GM10248 (cell line): ENCODE data around the gene TIMP4.

ENCODE experiments used
- CTCF ChIA-PET: fragments of 300-600 bp; sonication (Branson Sonifier 250); formaldehyde crosslinking; extraction: SDS; loops from one replicate; lab custom pipeline; 2021; ENCODE audit warnings: antibody characterized with exemption; lab: Yijun Ruan, JAX
- POLR2A ChIA-PET: fragments of 350-650 bp; sonication (Branson Sonifier 250); formaldehyde crosslinking; extraction: SDS; loops from one replicate; lab custom pipeline; 2020; ENCODE audit warnings: antibody characterized with exemption; lab: Yijun Ruan, JAX
- DNase-seq: peaks from one replicate; pipeline ENCODE4 v3.0.0; 2012; ENCODE audit errors: extremely low spot score
- TF ChIP-seq, protein P1 (sequence below): IDR thresholded peaks from 2 replicates; pipeline ENCODE4 v1.5.1; 2012; ENCODE audit warnings: mild to moderate bottlenecking, low read depth; ENCODE audit errors: extremely low read depth, missing control alignments, control extremely low read depth

The TIMP4 gene

DNA sequence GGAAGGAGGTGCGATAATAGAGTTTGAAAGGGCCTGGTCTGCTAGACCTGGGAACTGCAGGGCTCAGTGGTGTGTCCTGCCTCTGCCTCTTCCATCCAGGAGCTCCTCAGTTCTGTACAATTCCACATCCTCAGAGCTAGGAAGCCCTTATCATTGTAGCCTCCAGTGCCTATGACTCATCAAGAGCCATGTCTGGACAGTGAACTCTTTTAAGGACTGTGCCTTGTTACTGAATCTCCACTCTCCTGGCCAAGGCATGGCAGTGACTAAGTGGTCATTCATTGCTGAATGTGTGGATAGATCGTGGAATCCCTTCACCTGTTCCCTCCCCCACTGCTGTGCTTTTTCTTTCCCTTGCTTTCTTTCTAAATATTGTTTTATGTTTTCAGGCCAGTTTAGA is 2.9 kb downstream of the TIMP4 start:
- POLR2A ChIA-PET = no interaction called here
- CTCF ChIA-PET = interaction anchor here (2.1 kb wide), 1 partner anchor 20 kb away, joined by 12 read pairs; no protein-coding TSS in a partner anchor
- TF ChIP-seq, protein P1, sequence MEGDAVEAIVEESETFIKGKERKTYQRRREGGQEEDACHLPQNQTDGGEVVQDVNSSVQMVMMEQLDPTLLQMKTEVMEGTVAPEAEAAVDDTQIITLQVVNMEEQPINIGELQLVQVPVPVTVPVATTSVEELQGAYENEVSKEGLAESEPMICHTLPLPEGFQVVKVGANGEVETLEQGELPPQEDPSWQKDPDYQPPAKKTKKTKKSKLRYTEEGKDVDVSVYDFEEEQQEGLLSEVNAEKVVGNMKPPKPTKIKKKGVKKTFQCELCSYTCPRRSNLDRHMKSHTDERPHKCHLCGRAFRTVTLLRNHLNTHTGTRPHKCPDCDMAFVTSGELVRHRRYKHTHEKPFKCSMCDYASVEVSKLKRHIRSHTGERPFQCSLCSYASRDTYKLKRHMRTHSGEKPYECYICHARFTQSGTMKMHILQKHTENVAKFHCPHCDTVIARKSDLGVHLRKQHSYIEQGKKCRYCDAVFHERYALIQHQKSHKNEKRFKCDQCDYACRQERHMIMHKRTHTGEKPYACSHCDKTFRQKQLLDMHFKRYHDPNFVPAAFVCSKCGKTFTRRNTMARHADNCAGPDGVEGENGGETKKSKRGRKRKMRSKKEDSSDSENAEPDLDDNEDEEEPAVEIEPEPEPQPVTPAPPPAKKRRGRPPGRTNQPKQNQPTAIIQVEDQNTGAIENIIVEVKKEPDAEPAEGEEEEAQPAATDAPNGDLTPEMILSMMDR = no peak
- no peak for DNase-seq

DNA sequence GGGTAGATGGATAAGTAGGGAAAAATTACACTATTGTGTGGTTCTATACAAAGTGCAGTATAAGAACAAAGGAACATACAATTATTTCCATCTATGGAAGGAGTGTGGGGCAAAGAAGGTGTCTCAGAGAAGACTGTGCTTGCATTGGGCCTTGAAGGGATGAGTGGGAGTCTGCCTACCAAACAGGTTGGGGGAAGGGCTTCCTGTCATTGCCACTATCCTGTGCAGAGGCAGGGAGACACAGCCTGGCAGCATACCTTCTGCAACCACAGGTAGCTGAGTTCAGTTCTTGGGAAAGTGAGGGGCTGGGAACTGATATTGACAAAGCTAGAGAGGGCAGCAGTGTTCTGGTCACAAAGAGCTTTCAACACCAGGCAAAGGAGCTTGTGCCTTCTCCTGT is 3.4 kb downstream of the TIMP4 start:
- no peak for DNase-seq
- ChIA-PET POLR2A (no interaction called here), CTCF (interaction anchor here (0.7 to 2.2 kb wide), 3 partner anchors 20 to 323 kb away, joined by 3 to 12 read pairs (median 9); no protein-coding TSS in a partner anchor)
- TF ChIP-seq, protein P1 = no peak

DNA sequence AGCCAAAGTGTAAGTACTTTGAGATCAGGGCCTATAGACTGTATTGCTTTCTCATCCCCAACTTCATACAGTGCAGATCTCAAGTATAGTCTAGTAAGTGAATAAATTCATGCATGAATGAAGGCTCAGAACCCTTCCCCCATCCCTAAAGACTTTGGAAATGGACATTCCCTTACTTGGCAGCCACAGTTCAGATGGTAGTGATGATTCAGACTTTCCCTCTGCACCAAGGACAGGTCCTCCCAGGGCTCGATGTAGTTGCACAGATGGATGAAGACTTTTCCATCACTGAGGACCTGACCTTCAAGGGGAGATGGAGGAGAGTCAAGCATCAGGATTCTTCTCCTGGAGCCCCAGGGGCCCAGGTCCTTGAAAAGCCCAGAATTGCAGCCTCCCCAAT is 4.6 kb downstream of the TIMP4 start:
- no peak for DNase-seq
- CTCF ChIA-PET = interaction anchor here (1.2 to 2.2 kb wide), 2 partner anchors 16 to 19 kb away, joined by 3 to 9 read pairs; no protein-coding TSS in a partner anchor
- POLR2A ChIA-PET = no interaction called here
- TF ChIP-seq, protein P1 = no peak

DNA sequence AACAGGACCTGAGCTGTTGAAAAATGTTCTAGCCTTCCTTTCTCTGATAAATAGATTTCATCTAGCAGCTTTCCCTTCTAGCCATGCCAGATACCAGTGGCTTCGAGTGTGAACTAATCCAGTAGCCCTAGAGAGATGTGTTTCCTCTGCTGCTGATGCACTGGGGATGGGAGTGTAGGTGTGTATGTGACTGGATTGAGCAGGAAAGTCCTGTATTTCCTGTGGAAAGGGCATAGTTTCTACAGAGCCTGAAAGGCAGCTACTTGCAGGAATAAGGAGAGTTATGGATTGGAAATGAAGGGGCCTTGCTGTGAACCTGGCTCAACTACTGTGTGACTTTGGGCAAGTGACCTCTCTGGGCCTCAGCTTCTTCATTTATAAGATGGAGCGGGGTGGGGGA is 8.6 kb downstream of the TIMP4 start:
- no peak for DNase-seq
- ChIA-PET POLR2A (no interaction called here), CTCF (interaction anchor here (1.4 to 5.5 kb wide), 3 partner anchors 15 to 34 kb away, joined by 3 to 24 read pairs (median 11); no protein-coding TSS in a partner anchor)
- TF ChIP-seq, protein P1 = no peak

DNA sequence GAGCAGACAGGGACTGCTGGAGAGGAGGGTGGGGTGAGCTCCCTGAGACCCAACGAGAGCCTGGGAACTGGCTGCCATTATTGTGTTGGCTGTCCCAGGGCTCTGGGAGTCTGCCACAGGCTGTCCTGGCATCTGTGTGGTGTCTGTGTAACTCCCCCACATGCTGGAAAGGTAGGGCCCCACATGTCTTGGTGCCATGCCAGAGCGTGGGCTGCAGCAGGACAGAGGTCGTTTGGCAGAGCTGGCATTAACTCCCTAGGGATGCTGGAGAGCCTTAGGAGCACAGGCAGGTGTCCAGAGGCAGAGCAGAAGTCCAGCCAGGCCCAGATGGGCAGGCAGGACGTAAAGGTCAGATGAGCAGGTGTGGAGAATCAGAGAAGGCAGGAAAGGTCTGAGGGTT is 9.7 kb downstream of the TIMP4 start:
- ChIA-PET POLR2A (no interaction called here), CTCF (interaction anchor here (0.8 to 5.5 kb wide), 3 partner anchors 14 to 331 kb away, joined by 3 to 24 read pairs (median 3); no protein-coding TSS in a partner anchor)

DNA sequence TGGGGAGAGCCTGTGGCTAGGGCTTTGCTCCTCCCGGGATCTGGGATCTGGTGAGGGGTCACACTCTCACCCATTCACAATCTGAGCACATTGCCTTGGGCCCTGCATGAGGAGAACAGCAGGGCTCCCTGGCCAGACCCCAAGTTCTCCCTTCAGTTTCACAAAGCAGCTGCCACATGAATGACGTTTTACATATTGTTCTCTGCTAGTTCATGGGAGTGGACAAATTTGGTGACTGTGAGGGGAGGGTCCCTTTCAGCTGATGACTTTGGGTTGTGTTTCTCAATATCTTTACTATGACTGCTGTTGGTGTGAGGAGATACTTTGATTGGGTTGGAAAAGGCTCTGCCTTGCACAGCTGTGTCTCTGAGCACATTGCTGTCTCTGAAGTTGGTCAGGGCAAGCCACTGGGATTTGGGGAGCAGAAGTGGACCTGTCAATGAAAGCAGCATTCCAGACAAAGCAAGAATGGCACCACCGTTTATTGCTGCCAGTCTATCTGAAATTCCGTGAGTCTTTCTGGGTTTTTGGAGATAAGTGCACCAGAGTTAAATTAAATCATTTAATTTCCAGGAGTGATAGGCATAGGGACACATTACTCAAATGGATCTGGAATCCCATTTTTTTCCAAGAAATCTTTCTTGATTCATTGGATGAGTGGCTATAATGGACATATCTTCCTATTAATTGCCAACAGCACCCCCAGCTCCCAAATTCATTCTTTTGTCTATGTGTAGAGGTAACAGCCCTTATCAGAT is 10.3 kb downstream of the TIMP4 start:
- POLR2A ChIA-PET = no interaction called here
- CTCF ChIA-PET = interaction anchor here (1.2 to 5.5 kb wide), 3 partner anchors 16 to 332 kb away, joined by 3 to 24 read pairs (median 3); no protein-coding TSS in a partner anchor
- no peak for DNase-seq
- TF ChIP-seq, protein P1 = no peak

More for the DNA sequence above, 9.7 kb downstream of the TIMP4 start:
- DNase-seq = no peak
- TF ChIP-seq, protein P1 = no peak
